SU-DHL-6 (cell line): ENCODE measurements around the gene MGAT5.

Source experiments
- EZH2phosphoT487 ChIP-seq: fragments of 200-600 bp; sonication (generic), shearing (Covaris generic); conservative IDR thresholded peaks from 2 replicates; pipeline ENCODE4 v1.6.1; 2018; ENCODE audit warnings: mild to moderate bottlenecking, antibody characterized with exemption, low read length, moderate library complexity, mixed read lengths
- TF ChIP-seq, protein P1 (sequence below): fragments of 200-600 bp; sonication (generic); IDR thresholded peaks from one replicate; pipeline ENCODE4 v1.5.1; 2017; ENCODE audit warnings: antibody characterized with exemption, mild to moderate bottlenecking, low read length, moderate library complexity; ENCODE audit not compliant: insufficient read depth, poor library complexity, severe bottlenecking

DNA sequence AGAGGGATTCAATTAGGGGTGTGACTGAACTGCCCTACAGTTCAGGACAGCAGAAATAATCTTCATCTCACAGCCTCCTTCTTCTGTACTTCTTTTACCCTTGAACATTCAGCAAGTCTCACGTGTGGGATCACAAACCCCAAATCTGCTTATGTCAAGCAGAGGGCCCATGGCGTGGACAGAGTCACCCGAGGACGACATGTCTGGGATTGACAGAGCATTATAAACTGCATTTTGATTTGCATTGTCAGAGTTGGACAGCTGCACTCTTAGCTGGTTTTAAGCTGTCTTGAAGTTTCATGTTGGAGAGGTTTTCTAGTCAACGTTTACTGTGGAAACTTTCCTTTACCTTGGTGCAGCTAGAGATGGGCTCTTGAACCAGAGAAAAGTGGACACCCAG is 26.4 kb downstream of the MGAT5 start:
- TF ChIP-seq, protein P1, sequence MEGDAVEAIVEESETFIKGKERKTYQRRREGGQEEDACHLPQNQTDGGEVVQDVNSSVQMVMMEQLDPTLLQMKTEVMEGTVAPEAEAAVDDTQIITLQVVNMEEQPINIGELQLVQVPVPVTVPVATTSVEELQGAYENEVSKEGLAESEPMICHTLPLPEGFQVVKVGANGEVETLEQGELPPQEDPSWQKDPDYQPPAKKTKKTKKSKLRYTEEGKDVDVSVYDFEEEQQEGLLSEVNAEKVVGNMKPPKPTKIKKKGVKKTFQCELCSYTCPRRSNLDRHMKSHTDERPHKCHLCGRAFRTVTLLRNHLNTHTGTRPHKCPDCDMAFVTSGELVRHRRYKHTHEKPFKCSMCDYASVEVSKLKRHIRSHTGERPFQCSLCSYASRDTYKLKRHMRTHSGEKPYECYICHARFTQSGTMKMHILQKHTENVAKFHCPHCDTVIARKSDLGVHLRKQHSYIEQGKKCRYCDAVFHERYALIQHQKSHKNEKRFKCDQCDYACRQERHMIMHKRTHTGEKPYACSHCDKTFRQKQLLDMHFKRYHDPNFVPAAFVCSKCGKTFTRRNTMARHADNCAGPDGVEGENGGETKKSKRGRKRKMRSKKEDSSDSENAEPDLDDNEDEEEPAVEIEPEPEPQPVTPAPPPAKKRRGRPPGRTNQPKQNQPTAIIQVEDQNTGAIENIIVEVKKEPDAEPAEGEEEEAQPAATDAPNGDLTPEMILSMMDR, result no peak
- TF ChIP-seq EZH2phosphoT487, result no peak
